ENCODE measurements around the gene EIF4A3. TPM values are rescaled to one million over a fixed set of nuclear protein-coding genes. Genes with fewer than 3 reads are reported as not detected.

Gene EIF4A3
- total RNA-seq, 1 donor from 2014 or later = 60.4 TPM

GRCh38 chr17:80132906-80133625 lies 13.9 kb downstream of the EIF4A3 start:
- no peak for DNase-seq

DNA sequence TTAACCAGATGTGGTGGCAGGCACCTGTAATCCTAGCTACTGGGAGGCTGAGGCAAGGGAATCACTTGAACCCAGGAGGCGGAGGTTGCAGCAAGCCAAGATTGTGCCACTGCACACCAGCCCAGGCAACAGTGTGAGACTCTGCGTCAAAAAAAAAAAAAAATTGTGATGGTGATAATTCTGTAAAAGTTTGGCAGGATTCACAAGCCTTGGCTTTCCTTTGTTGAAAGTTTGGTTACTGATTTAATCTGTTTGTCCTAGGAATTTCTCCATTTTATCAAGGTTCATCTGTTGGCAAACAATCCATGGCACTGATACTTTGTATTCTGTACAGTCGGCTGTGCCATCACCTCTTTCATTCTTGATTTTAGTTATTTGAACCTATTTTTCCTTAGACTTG lies 15.9 kb downstream of the EIF4A3 start:
- no peak for DNase-seq

DNA sequence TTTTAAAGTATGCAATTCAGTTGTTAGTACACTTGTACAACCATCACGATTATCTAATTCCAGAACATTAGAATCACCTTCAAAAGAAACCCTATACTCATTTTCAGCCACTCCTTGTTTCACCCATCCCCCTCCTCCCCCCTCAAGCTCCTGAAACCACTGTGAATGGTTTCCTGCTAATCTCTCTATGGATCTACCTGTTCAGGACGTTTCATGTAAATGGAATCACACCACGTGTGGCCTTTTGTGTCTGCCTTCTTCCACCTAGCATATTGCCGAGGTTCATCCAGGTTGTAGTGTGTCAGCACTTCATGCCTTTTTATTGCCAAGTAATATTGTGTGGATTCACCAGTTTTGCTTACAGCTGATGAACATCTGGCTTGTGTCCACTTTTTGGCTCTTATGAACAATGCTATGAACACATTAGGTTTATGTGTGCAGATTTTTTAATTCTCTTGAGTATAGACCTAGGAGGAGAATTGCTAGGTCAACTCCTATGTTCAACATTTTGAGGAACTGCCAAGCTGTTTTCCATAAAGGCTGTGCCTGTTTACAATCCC lies 17.8 kb downstream of the EIF4A3 start:
- DNase-seq = no peak

- no peak for DNase-seq
These were observed 20.5 kb downstream of the EIF4A3 start for GRCh38 chr17:80126449-80126715.

DNA sequence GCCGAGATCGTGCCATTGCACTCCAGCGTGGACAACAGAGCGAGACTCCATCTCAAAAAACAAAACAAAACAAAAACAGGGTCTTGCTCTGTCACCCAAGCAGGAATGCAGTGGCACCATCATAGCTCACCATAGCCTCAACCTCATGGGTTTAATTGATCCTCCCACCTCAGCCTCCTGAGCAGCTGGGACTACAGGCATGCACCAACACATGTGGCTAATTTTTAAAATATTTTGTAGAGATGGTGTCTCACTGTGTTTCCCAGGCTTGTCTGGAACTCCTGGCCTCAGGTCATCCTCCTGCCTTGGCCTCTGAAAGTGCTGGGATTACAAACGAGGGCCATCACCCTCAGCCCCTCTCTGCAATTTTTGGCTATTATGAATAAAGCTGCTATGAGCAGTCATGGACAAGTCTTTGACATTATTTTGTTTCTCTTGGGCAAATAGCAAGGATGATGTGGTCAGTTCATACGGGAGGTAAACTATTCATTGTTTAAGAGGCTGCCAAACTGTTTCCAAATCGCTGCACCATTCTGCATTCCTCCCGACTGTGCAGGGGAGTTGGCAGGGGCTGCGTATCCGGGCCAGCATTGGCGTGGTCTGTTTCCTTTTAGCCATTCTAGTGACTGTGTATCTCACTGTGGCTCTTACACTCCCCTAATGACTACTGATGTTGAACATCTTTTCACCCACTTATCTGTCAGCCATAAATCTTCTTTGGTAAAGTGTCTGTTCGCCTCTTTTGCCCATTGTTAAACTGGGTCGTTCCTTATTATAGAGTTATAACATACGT lies 21.1 kb downstream of the EIF4A3 start:
- no peak for DNase-seq

GRCh38 chr17:80124351-80124981 lies 22.5 kb downstream of the EIF4A3 start:
- DNase-seq = no peak

DNA sequence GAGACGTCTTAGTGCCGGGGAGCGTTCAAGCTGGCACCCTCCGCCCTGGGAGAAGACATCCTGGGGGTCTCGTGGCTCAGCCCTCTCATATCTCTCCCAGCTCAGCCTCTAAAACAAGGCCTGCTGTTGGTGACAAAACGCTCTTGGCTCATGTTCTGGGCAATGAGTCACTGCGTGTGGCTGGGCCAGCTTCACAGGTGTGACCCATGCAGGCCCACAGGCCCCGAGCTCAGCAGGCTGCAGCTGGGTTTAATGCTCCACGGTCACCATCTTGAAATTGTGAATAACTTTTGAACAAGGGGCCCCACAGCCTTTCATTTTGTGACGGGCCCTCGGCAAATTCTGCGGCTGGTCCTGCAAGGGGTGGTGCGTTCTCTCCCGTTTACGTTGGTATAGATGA lies 23.1 kb downstream of the EIF4A3 start:
- DNase-seq = no peak

GRCh38 chr17:80122926-80123505 lies 23.9 kb downstream of the EIF4A3 start:
- DNase-seq = no peak

DNA sequence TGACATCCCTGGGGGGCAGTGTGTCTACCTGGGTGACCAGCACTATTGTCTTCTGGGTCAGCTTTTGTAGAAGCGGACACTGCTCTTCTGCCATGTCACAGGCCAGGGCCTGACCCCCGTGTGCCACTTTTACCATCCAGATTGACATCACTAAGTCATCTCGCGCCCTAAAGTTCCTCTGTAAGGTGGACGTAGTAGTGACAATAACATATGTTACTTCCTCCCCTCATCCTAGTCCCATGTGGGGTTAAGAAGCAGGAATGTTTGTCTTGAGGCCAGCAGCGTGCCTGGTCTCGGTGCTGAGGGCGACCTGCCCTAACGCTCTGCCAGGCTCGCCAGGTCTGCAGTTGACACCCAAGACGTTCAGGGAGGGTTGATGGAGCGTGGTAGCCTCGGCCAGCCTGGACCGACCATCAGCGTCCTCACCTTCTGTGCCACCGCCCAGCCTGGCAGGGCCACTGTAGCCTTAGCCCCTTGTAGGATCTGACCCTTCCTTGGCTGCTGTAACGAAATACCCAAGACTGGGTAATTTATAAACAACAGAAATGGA lies 24.8 kb downstream of the EIF4A3 start:
- DNase-seq = no peak

DNA sequence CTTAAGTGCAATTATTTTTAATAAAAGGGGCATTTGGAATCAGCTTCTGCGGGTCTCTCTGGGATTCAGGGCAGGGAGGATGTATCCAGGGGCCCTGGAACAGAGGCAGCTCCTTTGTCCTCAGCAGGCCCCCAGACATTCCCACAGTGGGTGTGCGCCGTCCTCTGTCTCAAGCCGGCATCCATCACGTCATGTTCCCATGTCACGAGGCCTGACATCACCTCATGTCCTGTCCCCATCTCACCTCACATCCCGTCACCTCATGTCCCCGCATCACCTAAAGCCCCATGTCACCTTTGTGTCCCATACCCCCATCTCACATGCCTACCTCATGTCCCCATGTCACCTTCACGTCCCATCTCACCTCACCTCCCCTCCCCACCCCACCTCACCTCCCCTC lies 27.1 kb downstream of the EIF4A3 start:
- DNase-seq = no peak

DNA sequence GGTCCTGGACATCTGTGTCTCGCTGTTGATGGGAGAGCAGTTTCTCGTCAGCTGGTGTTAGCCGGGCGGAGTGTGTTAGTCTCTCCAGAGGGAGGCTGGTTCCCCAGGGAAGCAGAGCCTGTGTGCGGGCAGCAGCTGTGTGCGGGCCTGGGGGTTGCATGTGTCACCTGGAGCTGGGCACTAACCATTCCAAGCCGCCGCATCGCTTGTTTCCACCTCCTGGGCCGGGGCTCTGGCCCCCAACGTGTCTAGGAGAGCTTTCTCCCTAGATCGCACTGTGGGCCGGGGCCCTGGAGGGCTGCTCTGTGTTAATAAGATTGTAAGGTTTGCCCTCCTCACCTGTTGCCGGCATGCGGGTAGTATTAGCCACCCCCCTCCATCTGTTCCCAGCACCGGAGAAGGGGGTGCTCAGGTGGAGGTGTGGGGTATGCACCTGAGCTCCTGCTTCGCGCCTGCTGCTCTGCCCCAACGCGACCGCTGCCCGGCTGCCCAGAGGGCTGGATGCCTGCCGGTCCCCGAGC lies 27.6 kb downstream of the EIF4A3 start:
- no peak for DNase-seq

DNA sequence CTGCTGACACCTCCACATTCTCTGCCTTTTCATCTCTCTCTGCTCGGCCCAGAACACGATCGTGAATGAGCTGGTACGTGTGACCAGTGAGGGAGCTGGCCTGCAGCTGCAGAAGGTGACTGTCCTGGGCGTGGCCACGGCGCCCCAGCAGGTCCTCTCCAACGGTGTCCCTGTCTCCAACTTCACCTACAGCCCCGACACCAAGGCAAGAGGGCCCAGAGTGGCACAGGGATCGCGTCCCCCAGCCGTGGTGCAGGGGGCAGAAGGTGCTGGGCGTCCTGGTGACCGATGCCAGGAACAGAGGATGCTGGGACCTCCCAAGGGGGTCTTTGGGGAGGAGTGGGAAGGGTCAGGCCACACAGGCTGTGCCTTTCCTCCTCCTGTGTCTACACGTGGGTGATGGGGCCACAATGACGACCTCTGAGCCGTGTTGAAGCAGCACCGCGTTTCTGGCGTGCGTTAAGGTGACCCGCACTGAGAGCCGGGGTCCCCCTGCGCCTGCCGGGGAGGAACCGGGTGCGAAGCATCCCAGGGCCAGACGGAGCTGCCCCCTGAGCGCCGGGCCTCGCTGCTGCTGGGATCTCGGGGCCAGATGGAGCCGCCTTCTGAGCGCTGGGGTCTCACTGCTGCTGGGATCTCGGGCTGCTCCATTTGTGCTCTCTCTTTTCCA lies 28.2 kb downstream of the EIF4A3 start:
- no peak for DNase-seq

- no peak for DNase-seq
These were observed 29.2 kb downstream of the EIF4A3 start for GRCh38 chr17:80117491-80118401.

DNA sequence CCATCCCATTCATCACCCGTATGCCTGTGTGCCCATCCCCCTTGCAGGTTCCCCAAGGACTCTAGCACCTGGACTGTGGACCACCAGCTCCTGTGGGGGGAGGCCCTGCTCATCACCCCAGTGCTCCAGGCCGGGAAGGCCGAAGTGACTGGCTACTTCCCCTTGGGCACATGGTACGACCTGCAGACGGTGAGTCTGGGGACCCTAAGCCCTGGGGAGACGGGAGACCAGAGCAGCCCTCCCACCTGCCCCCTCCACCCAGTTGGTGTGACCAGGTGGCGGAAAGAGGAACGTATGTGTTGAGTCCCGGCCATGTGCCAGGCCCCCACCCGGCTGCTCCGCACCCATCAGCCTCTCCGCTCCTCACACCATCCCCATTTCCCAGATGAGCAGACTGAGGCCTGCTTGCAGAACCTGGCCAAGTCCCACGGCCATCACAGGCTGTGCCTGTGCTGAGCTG lies 30.0 kb downstream of the EIF4A3 start:
- no peak for DNase-seq

GRCh38 chr17:80116276-80116920 lies 30.5 kb downstream of the EIF4A3 start:
- no peak for DNase-seq

GRCh38 chr17:80115159-80115558 lies 31.8 kb downstream of the EIF4A3 start:
- no peak for DNase-seq

DNA sequence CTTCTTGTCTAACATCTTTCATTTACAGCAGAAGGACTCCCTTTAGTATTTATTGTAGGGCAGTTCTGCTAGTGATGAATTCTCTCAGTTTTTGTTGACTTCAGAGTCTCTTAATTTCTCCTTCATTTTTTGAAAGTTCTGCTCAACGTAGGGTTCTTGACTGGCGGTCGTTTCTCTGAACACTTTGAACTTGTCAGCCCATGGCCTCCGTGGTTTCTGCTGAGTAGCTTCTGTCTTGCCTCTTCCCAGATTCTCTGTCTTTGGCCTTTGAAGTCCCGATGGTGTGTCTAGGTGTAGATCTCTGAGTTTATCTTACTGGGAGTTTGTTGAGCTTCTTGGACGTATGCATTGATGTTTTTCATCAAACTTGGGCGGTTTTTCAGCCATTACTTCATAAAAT lies 32.2 kb downstream of the EIF4A3 start:
- no peak for DNase-seq

DNA sequence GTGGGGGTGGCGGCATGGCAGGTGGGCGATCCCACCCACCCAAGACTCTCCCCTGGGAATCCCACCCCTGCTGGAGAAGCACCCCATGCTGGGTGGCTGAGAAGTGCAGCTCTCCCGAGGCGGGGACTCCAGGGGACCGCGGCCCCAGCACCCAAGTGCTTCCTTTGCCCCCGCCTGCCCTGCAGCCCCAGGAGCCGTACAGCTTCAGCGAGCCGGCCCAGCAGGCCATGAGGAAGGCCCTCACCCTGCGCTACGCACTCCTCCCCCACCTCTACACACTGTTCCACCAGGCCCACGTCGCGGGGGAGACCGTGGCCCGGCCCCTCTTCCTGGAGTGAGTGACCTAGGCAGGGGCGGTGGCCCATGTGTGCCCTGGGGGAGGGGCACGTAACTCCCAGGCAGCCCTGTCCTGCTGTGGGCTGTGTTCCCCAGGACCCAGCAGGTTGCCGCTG lies 33.9 kb downstream of the EIF4A3 start:
- no peak for DNase-seq

- no peak for DNase-seq
These were observed 34.4 kb downstream of the EIF4A3 start for GRCh38 chr17:80112471-80113032.

All from skin of body (tissue), 2 donors.